Measurements from ENCODE around the gene GDF7.

GDF7 gene

GRCh38 chr2:20724500-20725053 is 57.6 kb downstream of the GDF7 start:
- TF ChIP-seq CTCF (IDR thresholded peaks at IDR 0.05; ENCODE audit: low read depth, low read length): no peak
- no peak overlapping the region for H3K4me3 ChIP-seq (ENCODE audit: low read depth, low read length)

GRCh38 chr2:20725782-20726181 is 58.8 kb downstream of the GDF7 start:
- TF ChIP-seq CTCF (IDR thresholded peaks at IDR 0.05; ENCODE audit: low read depth, low read length): no peak
- H3K4me3 ChIP-seq (ENCODE audit: low read depth, low read length): no peak overlapping the region

- TF ChIP-seq CTCF (IDR thresholded peaks at IDR 0.05; ENCODE audit: low read depth, low read length): no peak
- H3K4me3 ChIP-seq (ENCODE audit: low read depth, low read length): no peak overlapping the region
These were observed 60.0 kb downstream of the GDF7 start for GRCh38 chr2:20726913-20727312.

GRCh38 chr2:20728114-20728758 is 61.3 kb downstream of the GDF7 start:
- TF ChIP-seq CTCF (IDR thresholded peaks at IDR 0.05; ENCODE audit: low read depth, low read length): no peak
- no peak overlapping the region for H3K4me3 ChIP-seq (ENCODE audit: low read depth, low read length)
